SJSA1 (cell line): Measurements from ENCODE around the gene ACTN1. TPM values are rescaled to one million over a fixed set of nuclear protein-coding genes. Genes with fewer than 3 reads are reported as not detected.

Experiments
- DNase-seq, 2 experiments: peaks; one replicate each; pipeline ENCODE4 v3.0.0-alpha.2; 2015 to 2020; ENCODE audit warnings: low spot score in 2 of 2, low read depth in 1 of 2
- H3K27ac ChIP-seq: fragments of 250-450 bp; sonication (Bioruptor Pico); 2 replicates; pipeline ENCODE4 v1.5.1; 2020; ENCODE audit warnings: mild to moderate bottlenecking, moderate library complexity
- H3K27me3 ChIP-seq: fragments of 250-450 bp; sonication (Bioruptor Pico); replicated peaks from 2 replicates; pipeline ENCODE4 v1.5.1; 2020; ENCODE audit warnings: mild to moderate bottlenecking, moderate library complexity
- H3K36me3 ChIP-seq: fragments of 250-450 bp; sonication (Bioruptor Pico); 2 replicates; pipeline ENCODE4 v1.5.1; 2020; ENCODE audit warnings: mild to moderate bottlenecking
- H3K4me1 ChIP-seq: fragments of 250-450 bp; sonication (Bioruptor Pico); replicated peaks from 2 replicates; pipeline ENCODE4 v1.6.1; 2021; ENCODE audit warnings: mild to moderate bottlenecking
- H3K4me3 ChIP-seq: fragments of 250-450 bp; sonication (Bioruptor Pico); 2 replicates; pipeline ENCODE4 v1.5.1; 2020; ENCODE audit warnings: mild to moderate bottlenecking
- H3K9me3 ChIP-seq: fragments of 250-450 bp; sonication (Bioruptor Pico); replicated peaks from 2 replicates; pipeline ENCODE4 v1.5.1; 2020; ENCODE audit warnings: mild to moderate bottlenecking
- total RNA-seq: library from RNA; depleted of rRNA; stranded (reverse); fragments of >200 nt; shearing (Covaris generic); gene quantifications from 2 replicates; pipeline ENCODE4 v1.2.3, GENCODE V29; 2014

The ACTN1 gene
- total RNA-seq, 1 experiment from 2014 or later = 370 TPM

DNA sequence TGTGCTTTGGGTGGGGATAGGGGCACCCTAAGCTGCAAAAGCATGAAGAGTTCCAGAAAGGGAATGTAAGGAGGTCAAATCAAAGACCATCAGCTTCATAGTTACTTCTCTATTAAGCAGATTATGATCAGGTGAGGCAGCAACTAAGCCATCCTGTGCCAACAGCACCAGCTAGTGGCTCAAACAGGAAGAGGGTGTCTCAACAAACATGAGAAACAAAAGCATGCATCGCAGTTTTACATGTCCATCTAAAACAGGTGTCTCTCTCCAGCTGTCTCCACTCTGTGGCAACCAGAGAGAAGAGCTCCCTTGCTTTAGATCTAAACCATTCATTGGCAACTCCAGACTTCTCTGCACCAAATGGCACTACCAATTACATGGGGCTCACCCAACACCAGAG lies 52.9 kb downstream of the ACTN1 start:
- no peak overlapping the region for H3K27ac ChIP-seq
- no peaks in the 10 kb centered on the region for H3K27me3 ChIP-seq
- H3K36me3 ChIP-seq = peaks cover 95% of the 10 kb centered on the region
- H3K9me3 ChIP-seq = no peaks in the 10 kb centered on the region
- H3K4me1 ChIP-seq = peaks cover 23% of the 10 kb centered on the region
- no peak overlapping the region for H3K4me3 ChIP-seq
- DNase-seq = no peak

GRCh38 chr14:68925373-68925772 lies 53.7 kb downstream of the ACTN1 start:
- Histone ChIP-seq H3K27me3 (no peaks in the 10 kb centered on the region), H3K4me1 (peaks cover 23% of the 10 kb centered on the region), H3K27ac (no peak overlapping the region), H3K4me3 (no peak overlapping the region), H3K9me3 (no peaks in the 10 kb centered on the region), H3K36me3 (peaks cover 95% of the 10 kb centered on the region)
- DNase-seq = no peak

DNA sequence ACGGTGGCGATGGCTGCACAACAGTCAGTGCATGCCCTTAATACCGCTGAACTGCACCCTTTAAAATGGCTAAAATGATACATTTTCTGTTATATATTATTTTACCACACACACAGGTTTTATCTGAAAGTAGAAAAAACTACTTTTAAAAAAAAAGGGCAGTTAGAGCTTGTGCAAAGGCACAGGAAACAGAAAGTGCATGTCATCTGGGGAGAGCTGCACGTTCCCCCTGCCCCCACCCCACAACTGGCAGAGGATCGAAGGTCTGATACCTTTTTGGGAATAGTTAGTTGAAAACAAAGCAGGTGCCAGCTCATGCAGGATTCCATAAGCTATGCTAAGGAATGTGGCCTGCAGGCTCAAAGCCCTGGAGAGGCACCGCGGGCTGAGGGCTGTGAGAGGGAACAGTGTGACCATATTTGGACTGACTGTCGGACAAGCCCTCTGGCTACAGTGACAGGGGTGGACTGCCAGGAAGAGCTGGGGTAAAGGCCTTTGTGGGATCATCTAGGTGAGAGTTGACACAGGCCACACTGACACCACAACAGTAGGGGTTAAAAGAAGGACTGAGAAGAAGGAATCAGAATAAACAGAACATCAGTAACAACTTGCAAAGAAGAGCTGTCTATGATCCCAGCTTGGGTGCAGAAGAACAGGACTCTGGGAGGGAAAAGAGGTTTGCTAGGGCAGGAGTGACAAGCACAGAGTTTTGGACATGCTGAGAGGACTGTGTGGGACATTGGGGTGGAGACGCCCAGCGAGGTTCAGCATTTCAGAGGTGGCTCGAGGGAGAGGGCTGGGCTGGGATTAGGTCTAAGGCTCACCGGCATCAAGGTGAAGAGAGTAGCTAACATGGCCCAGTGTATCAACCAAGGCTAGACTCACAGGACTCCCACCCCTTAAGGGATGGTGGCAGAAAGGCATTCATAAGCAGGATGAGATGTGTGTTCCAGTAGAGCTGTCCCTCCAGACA lies 54.6 kb downstream of the ACTN1 start:
- peak; percentile 25 to 59 for DNase-seq
- no peaks in the 10 kb centered on the region for H3K9me3 ChIP-seq
- no peak overlapping the region for H3K4me3 ChIP-seq
- peaks cover 95% of the 10 kb centered on the region for H3K36me3 ChIP-seq
- no peaks in the 10 kb centered on the region for H3K27me3 ChIP-seq
- H3K27ac ChIP-seq = no peak overlapping the region
- peaks cover 23% of the 10 kb centered on the region for H3K4me1 ChIP-seq

GRCh38 chr14:68922886-68923285 lies 56.2 kb downstream of the ACTN1 start:
- DNase-seq = no peak

DNA sequence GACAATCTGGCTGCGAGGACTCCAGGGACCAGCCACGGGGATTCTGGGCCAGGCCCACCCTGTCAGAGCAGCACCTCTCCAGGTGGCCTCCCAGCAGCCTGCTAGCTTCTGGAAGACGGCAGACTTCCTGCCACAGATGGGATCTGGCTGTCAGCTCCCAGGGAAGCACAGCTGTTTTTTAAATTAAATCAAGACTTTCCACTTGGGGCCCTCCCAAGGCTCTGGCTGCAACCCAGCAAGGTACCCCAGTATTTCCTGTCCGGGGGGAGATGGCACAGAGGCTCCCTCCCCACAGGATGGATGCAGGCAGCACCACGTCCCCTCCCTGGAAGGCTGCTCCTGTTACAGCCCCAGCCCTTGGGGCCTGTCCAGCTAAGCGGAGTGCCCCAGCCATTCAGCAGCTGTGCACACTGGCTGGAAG lies 56.9 kb downstream of the ACTN1 start:
- DNase-seq = no peak
- Histone ChIP-seq H3K9me3 (no peaks in the 10 kb centered on the region), H3K27ac (no peak overlapping the region), H3K27me3 (no peaks in the 10 kb centered on the region), H3K4me1 (peaks cover 23% of the 10 kb centered on the region), H3K4me3 (no peak overlapping the region), H3K36me3 (peaks cover 100% of the 10 kb centered on the region)

More at GRCh38 chr14:68922886-68923285, 56.2 kb downstream of the ACTN1 start:
- Histone ChIP-seq H3K36me3 (peaks cover 100% of the 10 kb centered on the region), H3K27me3 (no peaks in the 10 kb centered on the region), H3K27ac (no peak overlapping the region), H3K4me3 (no peak overlapping the region), H3K4me1 (peaks cover 23% of the 10 kb centered on the region), H3K9me3 (no peaks in the 10 kb centered on the region)

GRCh38 chr14:68921666-68922065 lies 57.4 kb downstream of the ACTN1 start:
- Histone ChIP-seq H3K4me1 (peaks cover 23% of the 10 kb centered on the region), H3K9me3 (no peaks in the 10 kb centered on the region), H3K36me3 (peaks cover 100% of the 10 kb centered on the region), H3K4me3 (no peak overlapping the region), H3K27ac (no peak overlapping the region), H3K27me3 (no peaks in the 10 kb centered on the region)
- no peak for DNase-seq

- H3K9me3 ChIP-seq = no peaks in the 10 kb centered on the region
- no peak overlapping the region for H3K4me3 ChIP-seq
- H3K4me1 ChIP-seq = peaks cover 23% of the 10 kb centered on the region
- H3K27ac ChIP-seq = no peak overlapping the region
- peaks cover 100% of the 10 kb centered on the region for H3K36me3 ChIP-seq
- DNase-seq = no peak
- H3K27me3 ChIP-seq = no peaks in the 10 kb centered on the region
Observed at GRCh38 chr14:68921049-68921448, 58.1 kb downstream of the ACTN1 start.

DNA sequence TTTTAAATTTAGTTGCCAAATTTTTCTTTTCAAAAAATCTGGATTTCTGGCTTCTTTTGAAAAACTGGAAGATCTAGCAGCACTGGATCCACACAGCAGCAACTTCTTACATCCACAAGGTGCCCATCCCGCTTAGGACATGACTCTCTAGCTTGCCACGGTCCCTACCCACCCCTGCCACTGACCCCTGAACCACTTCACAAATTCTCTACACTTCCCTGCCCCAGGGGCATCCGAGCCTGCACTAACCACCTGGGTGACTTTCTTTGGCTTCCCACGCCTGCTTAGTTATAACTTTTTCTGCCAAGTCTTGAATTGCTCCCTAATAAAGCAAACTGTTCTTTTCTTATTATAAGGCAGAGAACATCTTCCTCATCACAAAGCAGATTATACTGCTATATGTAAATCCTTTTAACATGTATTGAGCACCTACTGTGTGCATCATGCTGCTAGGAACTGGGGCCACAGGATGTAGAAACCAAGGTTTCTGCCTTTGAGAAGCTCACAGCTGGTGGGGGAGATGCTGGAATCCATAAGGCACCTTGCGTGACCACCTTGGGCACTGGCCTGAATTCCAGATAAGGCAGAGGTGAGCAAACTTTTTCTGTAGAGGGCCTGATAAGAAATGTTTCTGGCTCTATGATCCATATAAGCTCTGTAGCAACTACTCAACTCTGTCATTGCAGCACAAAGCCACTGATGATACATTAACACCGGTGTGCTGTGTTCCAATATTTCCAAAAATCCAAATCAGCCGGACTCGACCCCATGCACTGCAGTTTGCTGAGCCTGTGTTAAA lies 59.8 kb downstream of the ACTN1 start:
- Histone ChIP-seq H3K27me3 (no peaks in the 10 kb centered on the region), H3K4me3 (no peak overlapping the region), H3K9me3 (no peaks in the 10 kb centered on the region), H3K27ac (no peak overlapping the region), H3K4me1 (peaks cover 7% of the 10 kb centered on the region), H3K36me3 (peaks cover 98% of the 10 kb centered on the region)
- no peak for DNase-seq

DNA sequence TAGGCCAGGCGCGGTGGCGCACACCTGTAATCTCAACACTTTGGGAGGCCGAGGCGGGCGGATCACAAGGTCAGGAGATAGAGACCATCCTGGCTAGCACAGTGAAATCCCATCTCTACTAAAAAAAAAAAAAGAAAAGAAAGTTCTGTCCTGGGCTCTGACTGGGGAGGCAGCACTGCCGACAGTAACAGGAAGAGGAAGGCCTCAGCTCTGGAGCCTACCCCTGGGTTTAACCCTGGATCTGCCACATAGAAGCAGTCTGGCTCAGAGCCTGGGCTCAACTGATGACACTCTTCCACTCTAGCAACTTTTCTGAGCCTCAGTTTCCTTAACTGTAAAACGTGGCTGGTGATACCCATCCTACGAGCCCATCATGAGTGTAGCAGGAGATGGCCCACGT lies 60.5 kb downstream of the ACTN1 start:
- Histone ChIP-seq H3K27ac (no peak overlapping the region), H3K27me3 (no peaks in the 10 kb centered on the region), H3K9me3 (no peaks in the 10 kb centered on the region), H3K4me3 (no peak overlapping the region), H3K4me1 (no peaks in the 10 kb centered on the region; the same call in 1 of the 2 replicates), H3K36me3 (peaks cover 98% of the 10 kb centered on the region)
- no peak for DNase-seq

GRCh38 chr14:68916358-68916941 lies 62.7 kb downstream of the ACTN1 start:
- Histone ChIP-seq H3K4me3 (no peak overlapping the region), H3K9me3 (no peaks in the 10 kb centered on the region), H3K27me3 (no peaks in the 10 kb centered on the region), H3K4me1 (0 out of 2 replicates have a peak, but pooled peaks cover under 1% of the 10 kb centered on the region), H3K36me3 (peaks cover 98% of the 10 kb centered on the region), H3K27ac (no peak overlapping the region)
- no peak for DNase-seq

- H3K4me3 ChIP-seq = no peak overlapping the region
- H3K27ac ChIP-seq = no peak overlapping the region
- no peaks in the 10 kb centered on the region for H3K27me3 ChIP-seq
- DNase-seq = no peak
- H3K9me3 ChIP-seq = no peaks in the 10 kb centered on the region
- peaks cover 98% of the 10 kb centered on the region for H3K36me3 ChIP-seq
- 0 out of 2 replicates have a peak, but pooled peaks cover 5% of the 10 kb centered on the region for H3K4me1 ChIP-seq
Observed at GRCh38 chr14:68913516-68913915, 65.6 kb downstream of the ACTN1 start.

GRCh38 chr14:68911594-68912227 lies 67.4 kb downstream of the ACTN1 start:
- H3K27ac ChIP-seq = no peak overlapping the region; the same call in 1 of the 2 replicates
- H3K36me3 ChIP-seq = peaks cover 98% of the 10 kb centered on the region
- 0 out of 2 replicates have a peak, but pooled peaks cover 5% of the 10 kb centered on the region for H3K4me1 ChIP-seq
- peak; percentile 65 to 75 for DNase-seq
- H3K27me3 ChIP-seq = no peaks in the 10 kb centered on the region
- no peak overlapping the region for H3K4me3 ChIP-seq
- no peaks in the 10 kb centered on the region for H3K9me3 ChIP-seq

- Histone ChIP-seq H3K36me3 (peaks cover 98% of the 10 kb centered on the region), H3K4me1 (0 out of 2 replicates have a peak, but pooled peaks cover 5% of the 10 kb centered on the region), H3K4me3 (no peak overlapping the region), H3K27ac (no peak overlapping the region), H3K9me3 (no peaks in the 10 kb centered on the region), H3K27me3 (no peaks in the 10 kb centered on the region)
- no peak for DNase-seq
Observed at GRCh38 chr14:68910540-68910939, 68.6 kb downstream of the ACTN1 start.
